22Rv1 (cell line): ENCODE data around the gene ITGBL1.

Experiments used
- ZFX ChIP-seq: fragments of 450-650 bp; IDR thresholded peaks from 2 replicates; pipeline ENCODE4 v1.6.1; 2017; ENCODE audit warnings: antibody characterized with exemption, borderline replicate concordance
- TF ChIP-seq, protein P1 (sequence below): fragments of 450-650 bp; IDR thresholded peaks from 2 replicates; pipeline ENCODE4 v1.5.1; 2017; ENCODE audit warnings: mild to moderate bottlenecking

GRCh38 chr13:101529422-101529821 lies 76.9 kb downstream of the ITGBL1 start:
- TF ChIP-seq, protein P1, sequence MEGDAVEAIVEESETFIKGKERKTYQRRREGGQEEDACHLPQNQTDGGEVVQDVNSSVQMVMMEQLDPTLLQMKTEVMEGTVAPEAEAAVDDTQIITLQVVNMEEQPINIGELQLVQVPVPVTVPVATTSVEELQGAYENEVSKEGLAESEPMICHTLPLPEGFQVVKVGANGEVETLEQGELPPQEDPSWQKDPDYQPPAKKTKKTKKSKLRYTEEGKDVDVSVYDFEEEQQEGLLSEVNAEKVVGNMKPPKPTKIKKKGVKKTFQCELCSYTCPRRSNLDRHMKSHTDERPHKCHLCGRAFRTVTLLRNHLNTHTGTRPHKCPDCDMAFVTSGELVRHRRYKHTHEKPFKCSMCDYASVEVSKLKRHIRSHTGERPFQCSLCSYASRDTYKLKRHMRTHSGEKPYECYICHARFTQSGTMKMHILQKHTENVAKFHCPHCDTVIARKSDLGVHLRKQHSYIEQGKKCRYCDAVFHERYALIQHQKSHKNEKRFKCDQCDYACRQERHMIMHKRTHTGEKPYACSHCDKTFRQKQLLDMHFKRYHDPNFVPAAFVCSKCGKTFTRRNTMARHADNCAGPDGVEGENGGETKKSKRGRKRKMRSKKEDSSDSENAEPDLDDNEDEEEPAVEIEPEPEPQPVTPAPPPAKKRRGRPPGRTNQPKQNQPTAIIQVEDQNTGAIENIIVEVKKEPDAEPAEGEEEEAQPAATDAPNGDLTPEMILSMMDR = no peak
- TF ChIP-seq ZFX = no peak
